ENCODE measurements around the gene SLC22A6.

The SLC22A6 gene

DNA sequence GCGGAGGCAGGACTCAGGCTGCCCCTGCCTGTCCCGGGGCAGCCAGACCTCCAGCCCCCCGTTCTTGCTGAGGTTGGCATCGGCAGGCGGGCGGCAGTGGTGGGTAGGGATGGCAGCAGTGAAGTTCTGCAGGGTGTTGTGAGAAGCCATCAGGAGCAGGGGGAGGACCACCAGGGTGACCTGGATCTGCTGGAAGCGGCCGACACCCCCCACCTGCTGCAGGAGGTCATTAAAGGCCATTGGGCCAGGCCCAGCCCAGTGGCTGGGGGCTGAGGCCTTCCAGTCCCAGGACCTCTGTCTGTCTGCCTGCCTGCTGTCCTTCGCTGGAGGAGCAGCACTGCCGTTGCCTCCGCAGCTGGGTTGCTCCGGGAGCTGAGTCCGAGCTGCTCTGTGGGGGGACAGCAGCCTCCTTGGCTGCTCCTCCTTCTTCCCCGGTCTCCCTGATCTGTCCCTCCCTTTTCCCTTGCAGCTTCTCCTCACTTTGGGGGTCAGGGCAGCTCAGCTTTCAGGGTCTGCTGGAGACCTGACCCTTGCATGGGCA, at the start of gene SLC22A6:
Gene SLC22A6 (minus strand): TSS at position 517 of the 541 bp plus-strand sequence. CDS start 277 bp downstream, at position 240.
- no peak for DNase-seq

DNA sequence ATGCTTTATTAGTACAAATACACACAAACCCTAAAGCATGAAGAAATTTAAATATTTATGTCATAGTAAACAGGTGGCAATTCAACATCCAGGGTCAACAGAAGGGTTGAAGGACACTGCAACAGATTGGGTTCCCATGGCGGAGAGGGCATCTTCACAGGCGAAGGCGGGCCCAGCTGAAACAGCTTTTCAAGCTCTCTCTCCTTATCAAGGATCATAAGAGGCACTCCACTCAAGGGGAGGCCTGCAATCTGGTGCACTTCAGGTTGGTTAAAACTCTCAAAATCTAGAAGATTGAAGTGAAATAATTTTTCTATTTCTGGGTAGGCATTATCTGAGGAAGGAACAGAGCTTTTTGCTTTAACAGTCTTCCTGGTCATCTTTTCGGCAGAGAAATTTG, 47.7 kb upstream of the SLC22A6 start:
- no peak for DNase-seq

GRCh38 chr11:63023841-63024648, 39.3 kb upstream of the SLC22A6 start:
- DNase-seq: peak in 1 of 2 experiments; percentile 62

GRCh38 chr11:63023222-63023814, 38.6 kb upstream of the SLC22A6 start:
- no peak for DNase-seq

GRCh38 chr11:63022441-63022840, 37.7 kb upstream of the SLC22A6 start:
- DNase-seq: no peak

DNA sequence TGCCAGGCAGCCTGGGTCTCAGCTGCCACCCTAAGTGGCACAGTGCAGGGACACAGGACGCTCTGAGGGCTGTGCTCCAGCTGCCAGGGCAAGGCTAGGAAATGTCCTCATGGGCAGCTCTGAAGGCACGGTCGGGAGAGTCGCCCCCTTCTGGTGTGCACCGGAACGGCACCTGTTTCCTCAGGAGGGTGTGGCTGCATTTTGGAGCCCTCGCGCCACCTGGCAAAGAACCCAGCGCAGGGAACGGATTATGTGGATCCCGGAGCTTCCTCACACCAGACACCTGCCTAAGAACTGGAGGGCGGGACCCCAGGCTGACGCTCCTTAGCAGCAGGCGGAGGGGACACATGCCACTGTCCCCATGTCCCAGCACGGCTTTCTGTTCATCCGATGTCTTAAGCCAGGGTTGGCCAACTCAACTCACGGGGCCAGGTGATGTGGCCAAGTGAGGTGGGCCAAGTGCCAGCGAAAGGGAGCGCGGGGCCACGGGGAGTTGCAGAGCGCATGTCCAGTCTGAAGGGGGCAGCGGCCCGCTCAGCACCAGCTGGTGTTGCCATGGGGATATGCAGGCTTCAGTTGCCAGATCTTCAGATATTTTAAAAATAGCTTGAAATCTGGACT, 36.0 kb upstream of the SLC22A6 start:
- no peak for DNase-seq

DNA sequence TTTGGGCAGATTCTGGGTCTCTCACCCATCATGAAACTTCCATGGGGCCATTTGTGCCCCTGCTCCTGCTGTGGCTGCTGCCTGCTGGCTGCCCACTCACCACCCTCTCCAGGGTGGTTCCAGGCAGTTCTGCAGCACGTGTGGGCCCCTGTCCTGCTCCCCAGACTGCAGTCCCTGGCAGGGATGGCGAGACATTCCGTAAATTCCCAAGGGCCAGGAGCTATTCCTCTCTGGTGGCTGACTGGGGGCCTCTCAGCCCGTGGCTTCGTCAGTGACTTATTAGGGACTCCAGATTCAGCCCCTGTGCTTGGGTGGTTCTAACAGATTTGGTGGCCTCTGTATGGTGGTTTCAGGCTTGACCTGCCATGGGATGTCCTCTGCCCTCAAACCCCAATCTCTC, 34.7 kb upstream of the SLC22A6 start:
- no peak for DNase-seq

- DNase-seq: no peak
Observed at GRCh38 chr11:63017306-63017974, 32.7 kb upstream of the SLC22A6 start.

DNA sequence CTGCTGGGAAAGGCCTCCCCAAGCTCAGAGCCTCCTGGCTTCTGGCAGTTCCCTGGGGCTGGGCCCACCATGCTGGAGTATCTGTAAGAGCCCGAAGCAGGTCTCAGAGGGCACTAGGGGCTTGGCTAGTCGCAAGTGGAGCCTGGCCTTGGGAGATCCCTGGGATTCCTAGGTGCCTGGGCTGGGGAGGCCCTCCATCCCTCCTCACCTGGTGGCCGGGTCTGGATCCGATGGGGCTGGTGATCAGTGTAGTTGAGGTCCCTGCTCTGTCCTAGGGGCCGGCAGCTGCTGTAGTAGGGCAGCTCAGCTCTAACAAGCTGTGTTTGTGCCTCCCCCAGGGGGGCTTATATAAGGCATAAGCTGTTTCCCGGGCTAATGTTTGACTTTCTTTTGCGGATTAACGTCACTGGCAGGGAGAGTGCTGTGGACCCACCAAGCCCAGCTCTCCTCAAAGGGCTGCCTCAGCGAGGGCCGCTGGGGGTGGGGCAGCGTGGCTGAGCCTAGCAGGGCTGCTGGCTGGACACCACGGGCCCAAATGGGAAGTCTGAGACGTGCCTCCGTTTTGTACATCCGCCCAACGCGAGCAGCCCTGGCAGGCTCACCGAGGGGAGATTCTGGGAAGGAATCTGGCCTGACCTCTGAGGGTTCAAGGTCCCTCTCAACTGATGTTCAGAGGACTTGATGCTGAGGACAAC, 30.9 kb upstream of the SLC22A6 start, which contains the start of gene SLC22A8:
Gene SLC22A8 (minus strand): TSS at position 321 of the 695 bp plus-strand sequence. CDS start 883 bp downstream, outside the sequence.
- no peak for DNase-seq

DNA sequence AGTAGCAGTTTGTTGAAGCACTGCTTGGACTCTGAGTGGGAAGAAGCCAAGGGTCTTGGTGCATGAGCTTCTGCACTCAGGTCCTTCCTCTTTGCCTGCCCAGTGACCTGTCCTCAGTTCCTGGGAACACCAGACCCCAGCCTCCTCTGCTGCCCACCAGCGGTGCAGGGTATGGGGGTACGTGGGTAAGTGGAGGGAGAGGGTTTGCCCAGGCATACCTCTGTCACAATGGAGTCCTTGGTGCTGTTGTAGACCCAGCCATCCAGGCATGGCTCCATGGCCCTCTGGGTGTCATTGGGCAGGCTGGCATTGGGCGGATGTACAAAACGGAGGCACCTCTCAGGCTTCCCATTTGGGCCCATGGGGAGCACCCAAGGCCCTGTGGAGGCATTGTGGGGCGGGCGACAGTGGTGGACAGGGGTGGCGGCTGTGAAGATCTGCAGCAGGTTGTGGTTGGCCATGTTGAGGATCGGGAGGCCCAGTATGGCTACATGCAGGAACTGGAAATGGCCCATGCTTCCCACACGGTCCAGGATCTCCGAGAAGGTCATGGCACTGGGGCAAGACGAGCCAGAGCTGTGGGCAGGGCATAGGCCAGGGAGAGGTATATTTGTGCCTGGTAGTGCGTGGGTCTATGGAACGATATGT, 29.8 kb upstream of the SLC22A6 start:
- DNase-seq: no peak

GRCh38 chr11:63012839-63013238, 28.1 kb upstream of the SLC22A6 start:
- no peak for DNase-seq

DNA sequence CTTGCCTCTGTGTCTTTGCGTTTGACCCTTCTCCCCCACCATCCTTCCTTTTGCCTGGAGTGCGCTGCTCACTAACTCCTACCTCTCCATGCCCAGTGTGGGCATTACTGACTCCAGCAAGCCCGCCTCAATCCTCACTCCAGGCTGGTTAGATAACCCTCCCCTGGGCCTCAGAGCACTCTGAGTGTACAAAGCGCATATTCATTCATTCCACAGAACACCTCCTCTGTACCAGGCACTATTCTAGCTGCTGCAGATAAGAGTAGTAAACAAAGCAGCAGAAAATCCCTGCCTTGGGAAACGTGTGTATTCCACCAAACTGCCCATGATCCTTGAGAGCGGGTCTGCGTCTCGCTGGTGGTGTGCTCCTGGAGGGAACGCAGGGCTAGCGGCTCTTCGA, 27.7 kb upstream of the SLC22A6 start:
- no peak for DNase-seq

- DNase-seq: no peak
Observed at GRCh38 chr11:63010934-63011439, 26.2 kb upstream of the SLC22A6 start.

GRCh38 chr11:63007920-63008319, 23.2 kb upstream of the SLC22A6 start:
- DNase-seq: no peak

DNA sequence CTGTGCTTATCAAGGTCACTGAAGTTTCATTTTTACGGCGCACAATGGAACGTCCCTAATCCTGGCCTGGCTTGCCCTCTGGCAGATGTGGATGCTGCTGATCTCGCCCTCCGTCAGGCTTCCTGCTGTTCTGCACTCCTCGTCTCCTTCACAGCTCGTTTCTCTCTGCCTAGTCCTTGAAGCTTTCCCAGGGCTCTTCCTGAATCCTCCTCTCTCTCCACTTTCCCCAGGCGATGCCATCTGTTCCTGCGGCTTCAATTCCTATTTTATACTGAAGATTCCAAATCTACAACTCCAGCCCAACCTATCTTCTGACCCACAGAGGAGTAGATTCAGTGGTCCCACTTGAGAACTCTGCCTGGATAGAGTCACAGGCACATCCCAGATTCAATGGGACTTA, 16.7 kb upstream of the SLC22A6 start:
- no peak for DNase-seq

DNA sequence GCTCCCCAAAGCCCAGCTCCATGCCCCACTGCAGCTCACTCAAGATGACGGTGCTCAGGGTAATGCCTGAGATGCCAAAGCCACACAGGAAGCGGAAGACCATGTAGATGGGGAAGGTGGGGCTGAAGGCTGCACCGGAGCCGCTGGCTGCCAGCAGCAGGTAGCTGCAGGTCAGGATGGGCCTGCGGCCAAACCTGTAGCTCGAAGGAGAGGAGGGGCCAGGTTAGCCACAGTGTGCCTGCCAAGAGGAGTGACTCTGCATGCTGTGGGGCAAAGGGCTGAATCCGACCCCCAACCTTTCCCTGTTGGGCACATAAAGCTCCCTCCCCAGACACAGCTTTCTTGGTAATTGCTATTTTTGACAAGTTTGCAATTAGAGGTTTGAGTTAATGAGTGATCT, 14.9 kb upstream of the SLC22A6 start:
- no peak for DNase-seq

DNA sequence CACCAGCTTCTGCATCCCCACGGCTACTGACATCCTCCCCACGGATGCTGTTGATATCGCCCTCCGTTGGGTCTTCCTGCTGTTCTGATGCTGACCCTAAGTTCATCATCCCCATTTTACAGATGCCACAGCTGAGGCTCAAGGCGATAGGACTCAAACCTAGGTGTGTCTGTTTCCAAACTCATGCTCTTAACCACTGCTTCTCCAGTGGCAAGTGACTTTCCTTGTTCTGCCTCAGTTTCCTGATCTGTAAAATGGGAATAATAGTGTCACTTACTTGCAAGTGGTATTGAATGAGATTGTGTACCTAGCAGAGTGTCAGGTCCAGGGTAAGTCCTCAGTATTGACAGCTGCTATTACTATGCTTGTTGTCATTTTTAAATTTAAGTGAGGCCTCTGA, 14.4 kb upstream of the SLC22A6 start:
- DNase-seq: no peak

DNA sequence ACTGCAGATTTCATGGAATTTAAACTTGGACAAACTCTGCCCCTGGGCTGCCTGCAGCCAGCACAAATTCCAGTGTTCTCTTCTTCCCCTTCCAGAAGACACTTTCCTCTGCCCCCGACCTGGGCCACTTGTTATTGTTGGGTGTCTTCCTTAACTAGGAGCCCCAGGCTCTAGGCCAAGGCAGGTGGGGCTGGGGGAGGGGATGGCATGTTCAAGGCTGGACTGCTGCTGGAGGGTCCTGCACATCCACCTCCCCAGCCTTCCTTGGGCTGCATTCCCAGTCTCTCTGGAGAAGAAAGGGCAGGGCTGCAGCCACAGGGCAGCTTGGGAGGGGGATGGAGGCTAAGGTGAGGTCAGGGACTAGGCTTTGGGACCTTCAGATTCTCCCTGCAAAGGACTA, 11.5 kb upstream of the SLC22A6 start:
- DNase-seq: no peak

DNA sequence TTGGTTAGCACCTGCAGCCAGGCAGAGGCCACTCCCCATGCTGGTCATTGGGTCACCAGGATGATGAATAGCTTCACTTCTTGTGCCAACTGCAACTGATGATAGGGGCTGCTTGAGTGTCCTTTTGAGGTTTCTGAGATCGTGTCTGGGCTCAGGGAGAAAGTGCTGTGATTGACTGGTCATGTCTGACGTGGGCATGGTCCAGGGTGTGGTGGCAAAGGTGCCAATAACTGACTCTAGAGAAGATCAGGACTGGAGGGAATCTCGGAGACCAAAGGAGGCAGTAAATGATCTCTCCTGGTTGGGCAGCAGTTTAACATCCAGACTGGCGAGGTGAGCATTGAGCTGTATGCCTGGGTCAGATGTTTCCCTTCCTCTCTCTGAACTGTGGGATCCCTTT, 10.0 kb upstream of the SLC22A6 start:
- DNase-seq: no peak

DNA sequence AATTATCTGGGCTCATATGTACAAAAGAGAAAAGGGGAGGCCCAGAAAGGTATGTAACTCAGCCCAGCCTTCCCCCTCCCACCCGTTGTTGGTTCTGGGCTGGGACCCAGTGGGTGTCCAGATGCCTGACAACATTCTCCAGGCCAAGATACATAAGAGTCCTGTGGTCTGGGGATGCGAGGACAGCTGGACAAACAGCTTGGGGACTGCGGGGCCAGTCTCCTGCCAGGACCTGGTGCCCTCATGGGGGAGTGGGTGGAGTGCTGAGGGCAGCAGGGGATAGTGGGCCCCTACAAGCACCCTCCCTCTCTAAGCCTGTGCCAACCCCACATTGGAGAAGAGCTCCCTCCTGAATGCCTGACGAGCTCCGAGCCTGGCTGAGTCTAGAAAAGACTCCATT, 3.5 kb upstream of the SLC22A6 start:
- DNase-seq: no peak

DNA sequence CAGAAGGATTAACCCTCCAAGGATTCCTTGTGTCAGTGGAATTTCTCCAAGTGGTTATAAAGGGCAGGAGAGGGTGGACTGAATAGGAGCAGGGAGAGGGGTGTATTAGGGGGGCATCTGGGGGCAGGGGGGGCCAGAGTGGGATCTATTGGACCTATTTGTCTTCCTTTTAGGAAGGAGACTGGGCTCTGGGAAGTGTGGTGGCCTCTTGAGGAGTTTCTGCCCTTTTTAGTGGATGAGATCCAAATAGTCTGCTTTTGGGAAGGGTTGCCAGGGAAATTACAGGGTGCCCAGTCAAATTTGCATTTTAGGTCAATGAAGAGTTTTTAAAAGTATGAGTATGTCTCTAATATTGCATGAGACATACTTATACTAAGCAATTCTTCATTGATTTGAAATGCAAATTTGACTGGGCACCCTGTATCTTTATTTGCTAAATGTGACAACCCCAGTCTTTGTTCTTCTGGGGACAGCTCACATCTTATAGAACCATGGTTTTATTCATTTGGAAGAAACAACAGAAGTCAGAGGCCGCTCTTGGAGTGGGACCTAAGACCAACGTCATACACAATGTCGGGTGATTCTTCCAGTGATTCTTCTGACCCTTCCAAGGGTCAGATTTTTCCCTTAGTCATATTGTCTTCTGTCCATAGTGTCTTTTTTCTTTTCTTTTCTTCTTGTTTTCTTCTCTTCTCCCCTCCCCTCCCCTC, 429 bp upstream of the SLC22A6 start:
- no peak for DNase-seq
